NCI-H748 (cell line): ENCODE data around the gene TMC2.

ENCODE experiments used
- DNase-seq: peaks from one replicate; lab custom pipeline; 2025; ENCODE audit not compliant: unreplicated experiment; lab: John Stamatoyannopoulos, UW

TMC2 gene

DNA sequence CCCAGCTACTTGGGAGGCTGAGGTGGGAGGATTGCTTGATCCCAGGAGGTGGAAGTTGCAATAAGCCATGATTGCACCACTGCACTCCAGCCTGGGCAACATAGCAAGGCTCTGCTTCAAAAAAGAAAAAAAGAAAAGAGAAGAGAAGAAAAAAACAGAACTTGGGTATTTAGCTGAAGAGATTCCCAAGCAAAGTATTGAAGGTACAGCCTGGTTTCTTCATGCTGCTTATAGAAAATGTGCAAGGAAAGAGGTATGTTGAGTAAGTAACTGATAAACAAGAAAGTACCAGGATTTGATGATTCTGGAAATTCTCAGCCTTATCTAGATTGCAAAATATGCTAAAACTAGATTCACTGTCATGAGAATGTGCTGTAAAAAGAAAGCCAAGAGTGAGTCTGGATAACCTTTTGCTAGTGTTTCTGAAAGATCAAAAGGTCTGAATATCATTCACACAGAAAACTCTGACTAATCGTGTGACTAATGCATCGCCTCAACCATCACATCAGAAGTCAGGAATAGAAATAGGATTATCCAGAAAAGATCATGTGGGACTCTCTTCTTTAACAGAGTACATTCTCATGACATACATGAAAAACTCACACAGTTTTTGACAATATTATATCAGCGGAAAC, 83.7 kb downstream of the TMC2 start:
- DNase-seq, result no peak

DNA sequence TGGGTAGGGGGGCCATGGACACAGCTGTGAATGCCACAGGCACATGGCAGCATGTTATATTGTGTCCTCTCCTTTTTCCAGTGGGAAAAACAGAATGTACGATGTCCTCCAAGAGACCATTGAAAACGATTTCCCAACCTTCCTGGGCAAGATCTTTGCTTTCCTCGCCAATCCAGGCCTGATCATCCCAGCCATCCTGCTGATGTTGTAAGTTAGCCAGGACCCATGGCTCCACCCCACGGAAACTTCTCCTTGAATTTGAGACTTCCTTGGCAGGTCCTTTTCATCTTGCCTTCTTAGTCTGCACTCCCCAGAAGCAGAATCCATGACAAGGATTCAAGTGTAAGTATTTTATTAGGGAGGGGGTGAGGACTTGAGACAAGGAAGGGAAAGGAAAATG, 87.8 kb downstream of the TMC2 start:
- no peak for DNase-seq

DNA sequence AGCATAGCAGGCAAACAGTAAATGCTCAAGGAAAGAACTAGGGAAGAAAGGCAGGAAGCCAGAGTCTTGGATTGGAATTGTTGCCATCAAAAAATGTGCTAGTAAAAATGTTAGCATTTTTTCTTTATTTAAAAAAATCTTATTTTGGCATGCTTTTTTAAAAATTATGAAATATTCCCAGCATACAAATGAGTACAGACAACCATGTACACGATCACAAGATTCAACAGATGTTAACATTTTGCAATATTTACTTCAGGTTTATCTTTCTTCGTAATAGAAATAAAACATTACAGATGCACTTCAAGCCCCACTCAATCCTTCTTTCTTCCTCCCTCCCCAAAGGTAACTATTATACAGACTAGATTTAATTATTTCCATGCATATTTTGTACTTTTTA, 88.7 kb downstream of the TMC2 start:
- no peak for DNase-seq

DNA sequence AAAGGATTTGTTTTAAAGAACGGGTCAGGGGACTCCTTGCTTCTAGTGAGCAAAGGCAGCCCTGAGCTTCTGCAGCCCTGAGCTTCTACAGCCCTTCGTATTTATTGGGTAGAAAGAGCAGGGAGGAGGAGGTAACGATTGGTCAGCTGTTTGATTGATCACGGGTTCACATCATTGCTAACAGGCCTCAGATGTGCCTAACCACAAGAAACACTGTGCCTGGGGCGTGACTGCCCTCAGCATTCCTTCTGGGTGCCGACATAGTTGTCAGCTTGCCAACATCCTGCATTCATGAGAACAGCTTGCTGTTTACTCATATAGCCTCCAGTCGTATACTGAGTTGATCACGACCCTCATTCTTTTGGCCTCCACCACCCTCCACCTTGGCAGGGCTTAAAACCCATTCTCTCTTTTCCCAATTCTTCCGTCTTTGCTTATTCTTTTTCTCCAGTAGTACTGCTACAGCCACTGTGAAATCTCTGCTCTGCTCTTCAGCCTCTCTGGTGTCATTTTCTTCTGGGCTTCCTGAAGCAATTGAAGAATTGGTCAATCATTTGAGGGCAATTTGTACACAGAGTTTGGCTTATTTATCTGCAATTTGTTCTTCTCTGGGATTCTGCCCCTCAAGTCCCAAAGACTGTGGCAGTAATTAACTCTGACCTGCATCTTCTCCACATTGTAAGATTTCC, 90.6 kb downstream of the TMC2 start:
- DNase-seq, result peak; percentile 41

DNA sequence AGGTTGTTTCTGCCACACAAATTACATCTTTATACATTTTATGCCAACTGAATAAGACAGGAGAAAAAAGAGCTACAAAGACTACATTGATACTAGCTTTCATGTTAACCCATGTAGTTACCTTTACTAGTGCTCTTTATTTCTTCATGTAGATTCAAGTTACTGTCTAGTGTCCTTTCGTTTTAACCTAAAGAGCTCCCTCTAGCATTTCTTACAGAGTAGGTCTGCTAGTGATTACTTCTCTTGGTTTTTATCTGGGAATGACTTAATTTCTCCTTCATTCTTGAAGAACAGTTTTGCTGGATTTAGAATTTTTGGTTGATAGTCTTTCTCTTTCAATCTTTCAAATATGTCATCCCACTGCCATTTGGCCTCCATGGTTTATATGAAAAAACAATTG, 94.9 kb downstream of the TMC2 start:
- DNase-seq, result peak; percentile 20

DNA sequence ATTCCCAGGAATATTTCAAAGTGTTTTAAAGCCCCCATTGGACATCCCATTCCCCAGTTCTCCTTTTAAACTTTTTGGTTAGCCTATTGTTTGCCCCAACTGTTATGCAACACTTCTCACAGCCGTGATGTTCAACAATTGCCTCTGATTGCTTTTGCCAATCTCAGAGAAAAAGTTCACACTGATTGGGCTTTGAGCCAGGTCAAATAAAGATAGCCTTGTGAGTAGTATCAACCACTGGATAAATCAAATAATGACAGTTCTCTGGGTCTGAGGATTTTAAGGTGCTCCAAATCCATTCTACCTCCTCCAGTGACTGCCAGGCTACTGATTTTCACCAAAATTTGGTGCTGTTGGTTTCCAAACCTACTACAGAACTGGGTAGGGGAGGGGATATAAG, 97.0 kb downstream of the TMC2 start:
- no peak for DNase-seq

DNA sequence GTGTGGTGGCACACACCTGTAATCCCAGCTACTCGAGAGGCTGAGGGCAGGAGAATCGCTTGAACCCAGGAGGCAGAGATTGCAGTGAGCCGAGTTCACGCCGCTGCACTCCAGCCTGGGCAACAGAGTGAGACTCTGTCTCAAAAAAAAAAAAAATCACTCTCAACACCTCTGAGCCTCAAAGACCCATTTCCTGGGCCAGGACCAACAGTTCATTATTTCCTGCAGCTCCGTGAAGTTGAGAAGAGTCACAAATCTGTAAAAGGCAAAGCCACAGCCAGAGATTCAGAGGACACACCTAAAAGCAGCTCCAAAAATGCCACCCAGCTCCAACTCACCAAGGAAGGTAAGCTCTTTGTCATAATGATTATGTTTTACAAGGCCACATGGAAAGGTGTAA, 100.9 kb downstream of the TMC2 start:
- DNase-seq, result no peak

DNA sequence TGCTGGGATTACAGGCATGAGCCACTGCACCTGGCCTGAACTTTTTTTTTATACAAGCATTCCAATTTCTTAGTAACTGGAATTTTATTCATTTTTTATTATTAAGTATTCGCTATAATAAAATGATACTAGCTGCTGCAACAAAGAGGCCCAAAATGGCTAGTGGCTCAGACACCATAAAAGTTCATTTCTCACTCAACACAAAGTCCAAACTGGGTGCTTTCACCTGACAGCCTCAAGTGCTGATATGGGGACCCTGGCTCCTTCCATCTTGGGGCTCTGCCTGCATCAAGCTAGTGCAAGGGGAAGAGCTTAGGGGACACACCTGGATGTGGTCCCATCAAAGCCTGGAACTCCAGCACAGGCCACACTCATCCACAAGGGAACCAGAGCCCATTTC, 103.9 kb downstream of the TMC2 start:
- DNase-seq, result no peak

DNA sequence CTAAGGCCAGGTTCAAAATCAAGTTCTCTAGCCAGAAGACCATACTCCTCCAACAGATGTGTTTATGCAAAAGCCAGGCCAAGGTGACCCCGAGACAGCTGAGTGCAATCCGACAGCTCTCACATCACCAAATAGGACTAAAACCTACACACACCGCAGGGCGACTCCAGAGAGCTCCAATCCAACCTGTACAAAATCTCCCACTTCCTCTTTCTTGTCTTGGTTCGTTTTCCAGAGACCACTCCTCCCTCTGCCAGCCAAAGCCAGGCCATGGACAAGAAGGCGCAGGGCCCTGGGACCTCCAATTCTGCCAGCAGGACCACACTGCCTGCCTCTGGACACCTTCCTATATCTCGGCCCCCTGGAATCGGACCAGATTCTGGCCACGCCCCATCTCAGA, 104.5 kb downstream of the TMC2 start:
- DNase-seq, result no peak

DNA sequence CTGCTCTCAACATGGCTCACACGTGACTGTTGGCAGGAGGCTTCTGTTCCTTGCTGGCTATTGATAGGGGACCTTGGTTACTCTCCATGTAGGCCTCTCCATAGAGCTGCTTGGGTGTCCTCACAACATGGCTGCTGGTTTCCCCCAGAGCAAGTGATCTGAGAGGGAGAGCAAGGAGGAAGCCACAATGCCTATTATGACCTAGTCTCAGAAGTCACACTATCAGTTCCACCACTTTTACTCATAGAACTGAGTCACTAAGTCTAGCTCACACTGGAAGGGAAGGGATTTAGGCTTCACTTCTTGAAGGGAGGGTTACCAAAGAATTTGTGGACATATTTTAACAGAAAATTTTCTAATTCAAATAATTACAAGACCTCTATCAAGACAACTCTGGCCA, 107.3 kb downstream of the TMC2 start:
- no peak for DNase-seq

DNA sequence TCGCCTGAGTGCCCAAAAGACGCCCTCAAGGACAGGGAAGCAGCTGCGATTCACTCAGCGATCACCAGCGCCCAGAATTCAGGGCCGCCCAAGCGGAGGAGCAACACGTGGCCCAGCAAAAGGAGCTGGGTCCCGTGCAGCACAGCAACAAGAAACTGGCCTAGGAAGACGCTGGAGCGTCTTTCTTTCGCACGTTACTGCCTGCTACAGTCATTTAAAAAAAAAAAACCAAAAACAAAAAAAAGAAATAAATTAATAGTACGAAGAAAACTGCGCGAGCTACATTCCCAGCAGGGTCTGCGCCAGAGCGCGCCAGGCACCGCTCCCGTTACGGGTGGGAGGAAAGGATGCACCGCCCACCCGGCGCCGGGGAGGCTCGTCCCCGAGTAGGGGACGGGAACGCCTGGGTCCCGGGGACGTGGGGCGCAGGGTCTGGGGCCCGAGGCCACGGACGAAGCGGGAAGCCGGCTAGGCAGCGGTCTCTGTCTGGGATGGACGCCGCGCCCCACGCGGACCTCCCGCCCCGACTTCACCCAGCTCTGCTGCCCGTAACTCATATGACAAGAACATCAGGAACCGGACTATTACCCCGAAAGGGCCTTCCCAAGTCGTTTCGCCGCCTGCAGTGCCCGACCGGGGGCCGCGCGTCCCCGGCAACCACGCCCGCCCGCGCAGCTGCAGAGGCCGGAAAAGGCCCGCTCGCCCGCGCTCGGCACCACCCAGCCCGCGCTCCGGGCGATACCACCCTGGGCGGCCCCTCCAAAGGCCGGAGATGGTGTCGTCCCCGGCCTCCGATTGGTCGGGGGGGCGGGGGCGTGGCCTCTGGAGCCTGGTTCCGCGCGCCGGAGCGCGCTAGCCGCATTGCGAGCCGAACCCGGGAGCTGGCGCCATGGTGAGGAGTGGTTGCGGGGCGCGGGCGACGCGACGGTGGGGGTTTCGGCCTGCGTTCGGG, 115.7 kb downstream of the TMC2 start, which contains the start of gene NOP56:
TSS of gene NOP56 (plus strand) at position 861 of the 952 bp plus-strand sequence. CDS start at position 890, 29 bp downstream.
- peak; percentile 98 for DNase-seq

DNA sequence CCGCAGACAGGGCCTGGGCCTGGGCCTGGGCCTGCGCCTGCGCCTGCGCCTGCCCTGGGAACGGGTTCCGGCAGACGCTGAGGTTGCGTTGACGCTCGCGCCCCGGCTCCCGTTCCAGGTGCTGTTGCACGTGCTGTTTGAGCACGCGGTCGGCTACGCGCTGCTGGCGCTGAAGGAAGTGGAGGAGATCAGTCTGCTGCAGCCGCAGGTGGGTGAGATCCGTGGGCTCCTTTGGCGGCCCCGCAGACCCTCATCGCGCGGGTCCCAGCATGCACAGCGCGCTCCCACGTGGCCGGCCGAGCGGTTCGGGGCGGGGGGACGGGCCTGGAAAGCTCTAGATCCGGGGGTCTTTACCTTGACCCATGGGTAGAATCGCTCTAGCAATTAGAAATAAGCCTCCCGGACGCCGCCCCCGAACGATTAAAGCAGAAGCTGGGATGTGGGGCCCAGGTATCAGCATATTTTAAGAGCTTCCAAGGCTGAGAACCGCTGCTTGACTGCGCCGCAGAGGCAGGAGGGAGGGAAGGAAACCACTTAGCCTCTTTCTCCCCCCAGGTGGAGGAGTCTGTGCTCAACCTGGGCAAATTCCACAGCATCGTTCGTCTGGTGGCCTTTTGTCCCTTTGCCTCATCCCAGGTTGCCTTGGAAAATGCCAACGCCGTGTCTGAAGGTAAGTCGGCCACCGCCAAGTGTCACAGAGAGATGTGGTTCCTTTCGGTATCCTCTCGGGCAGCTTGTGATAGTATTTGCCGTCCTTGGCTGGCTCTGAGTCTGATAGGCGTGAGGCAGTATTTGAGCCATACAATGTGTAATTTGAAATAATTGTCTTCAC, 116.6 kb downstream of the TMC2 start:
- DNase-seq, result peak; percentile 88

DNA sequence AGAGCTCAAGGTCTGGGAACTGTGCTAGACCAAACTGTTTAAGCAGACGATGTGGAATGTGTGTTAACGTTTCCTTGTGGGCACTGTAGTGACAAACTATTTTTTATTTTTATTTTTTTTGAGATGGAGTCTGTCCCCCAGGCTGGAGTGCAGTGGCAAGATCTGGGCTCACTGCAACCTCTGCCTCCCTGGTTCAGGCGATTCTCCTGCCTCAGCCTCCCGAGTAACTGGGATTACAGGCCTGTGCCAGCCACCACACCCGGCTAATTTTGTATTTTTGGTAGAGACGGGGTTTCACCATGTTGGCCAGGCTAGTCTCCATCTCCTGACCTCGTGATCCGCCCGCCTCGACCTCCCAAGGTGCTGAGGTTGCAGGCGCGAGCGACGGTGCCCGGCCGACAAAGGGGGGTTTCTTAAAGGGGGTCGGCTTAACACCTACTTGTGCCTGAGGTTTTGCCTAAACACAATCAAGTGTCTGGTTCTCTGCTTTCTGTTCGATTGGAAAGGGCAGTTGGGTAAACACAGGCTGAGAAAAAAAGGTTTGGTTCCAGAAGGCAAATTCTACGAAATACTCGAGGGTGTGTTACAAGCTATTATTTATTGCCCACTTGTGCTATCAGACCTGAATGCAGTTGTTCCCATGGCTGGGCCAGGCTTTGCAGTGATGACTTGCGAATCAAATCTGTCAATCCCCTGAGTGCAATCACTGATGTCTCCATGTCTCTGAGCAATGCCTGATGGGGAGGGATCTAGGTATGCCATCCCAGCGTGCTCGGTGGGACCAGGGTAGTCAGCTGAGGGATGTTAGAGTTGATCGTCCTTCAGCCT, 117.4 kb downstream of the TMC2 start:
- no peak for DNase-seq

DNA sequence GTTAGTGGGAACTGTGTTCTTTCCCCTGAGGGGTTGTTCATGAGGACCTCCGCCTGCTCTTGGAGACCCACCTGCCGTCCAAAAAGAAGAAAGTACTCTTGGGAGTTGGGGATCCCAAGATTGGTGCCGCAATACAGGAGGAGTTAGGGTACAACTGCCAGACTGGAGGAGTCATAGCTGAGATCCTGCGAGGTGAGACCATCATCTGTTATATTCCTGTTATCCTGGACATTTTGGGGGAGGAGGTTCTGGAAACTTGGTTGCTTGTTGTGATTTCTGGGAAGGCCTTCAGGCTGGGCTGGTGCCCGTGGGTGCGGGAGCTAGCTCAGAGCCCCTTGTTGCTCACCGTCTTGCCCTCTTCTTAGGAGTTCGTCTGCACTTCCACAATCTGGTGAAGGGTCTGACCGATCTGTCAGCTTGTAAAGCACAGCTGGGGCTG, 118.0 kb downstream of the TMC2 start:
- DNase-seq, result no peak

DNA sequence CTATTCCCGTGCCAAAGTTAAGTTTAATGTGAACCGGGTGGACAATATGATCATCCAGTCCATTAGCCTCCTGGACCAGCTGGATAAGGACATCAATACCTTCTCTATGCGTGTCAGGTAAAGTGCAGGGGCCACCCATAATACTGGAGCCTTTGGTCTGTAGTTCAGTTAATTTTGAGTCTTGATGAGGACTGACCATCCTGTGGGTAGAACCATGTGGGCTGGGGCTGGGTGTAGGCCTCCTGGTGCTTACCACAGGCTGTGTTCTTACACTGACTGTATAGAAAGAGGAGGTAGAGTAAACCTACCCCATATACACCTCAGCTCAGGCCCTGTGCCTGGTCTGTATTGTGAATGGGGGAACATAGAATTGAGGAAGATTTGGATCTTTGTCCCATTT, 118.5 kb downstream of the TMC2 start:
- no peak for DNase-seq

DNA sequence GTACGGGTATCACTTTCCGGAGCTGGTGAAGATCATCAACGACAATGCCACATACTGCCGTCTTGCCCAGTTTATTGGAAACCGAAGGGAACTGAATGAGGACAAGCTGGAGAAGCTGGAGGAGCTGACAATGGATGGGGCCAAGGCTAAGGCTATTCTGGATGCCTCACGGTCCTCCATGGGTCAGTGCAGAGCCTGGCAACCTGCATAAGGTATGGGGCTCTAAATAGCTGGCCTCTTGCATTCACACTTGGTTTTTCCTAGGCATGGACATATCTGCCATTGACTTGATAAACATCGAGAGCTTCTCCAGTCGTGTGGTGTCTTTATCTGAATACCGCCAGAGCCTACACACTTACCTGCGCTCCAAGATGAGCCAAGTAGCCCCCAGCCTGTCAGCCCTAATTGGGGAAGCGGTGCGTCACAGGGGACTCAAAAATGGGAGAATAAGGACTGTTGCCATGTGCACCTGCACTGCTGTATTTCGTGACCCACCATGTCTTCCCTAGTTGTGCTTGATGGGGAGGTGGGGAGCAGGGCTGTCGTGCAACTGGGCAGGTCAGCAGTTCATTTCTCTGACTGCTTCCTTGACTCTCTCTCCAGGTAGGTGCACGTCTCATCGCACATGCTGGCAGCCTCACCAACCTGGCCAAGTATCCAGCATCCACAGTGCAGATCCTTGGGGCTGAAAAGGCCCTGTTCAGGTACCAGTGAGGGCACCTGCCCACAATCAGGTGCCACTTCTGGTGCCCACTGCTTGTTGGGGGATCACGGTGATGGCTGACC, 119.2 kb downstream of the TMC2 start:
- DNase-seq, result no peak

DNA sequence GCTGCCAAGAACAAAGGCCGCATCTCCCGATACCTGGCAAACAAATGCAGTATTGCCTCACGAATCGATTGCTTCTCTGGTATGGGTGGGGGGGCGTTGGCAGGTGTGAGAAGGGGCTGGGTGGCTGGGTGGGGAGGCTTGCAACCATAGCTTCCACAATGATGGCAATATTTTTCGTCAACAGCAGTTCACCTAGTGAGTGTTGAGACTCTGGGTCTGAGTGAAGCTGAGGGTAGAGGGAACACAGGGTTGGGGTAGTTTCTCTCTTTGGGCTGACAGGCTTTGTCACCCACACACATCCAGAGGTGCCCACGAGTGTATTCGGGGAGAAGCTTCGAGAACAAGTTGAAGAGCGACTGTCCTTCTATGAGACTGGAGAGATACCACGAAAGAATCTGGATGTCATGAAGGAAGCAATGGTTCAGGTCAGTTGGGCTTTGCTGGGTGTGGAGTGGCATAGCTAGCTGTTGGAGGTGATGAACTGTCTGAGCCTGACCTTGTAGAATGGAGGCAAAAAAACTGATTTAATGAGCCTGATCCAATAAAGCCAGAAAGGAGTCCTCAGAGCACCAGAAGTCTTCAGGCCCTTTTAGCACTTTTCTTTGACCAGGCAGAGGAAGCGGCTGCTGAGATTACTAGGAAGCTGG, 120.2 kb downstream of the TMC2 start:
- no peak for DNase-seq

DNA sequence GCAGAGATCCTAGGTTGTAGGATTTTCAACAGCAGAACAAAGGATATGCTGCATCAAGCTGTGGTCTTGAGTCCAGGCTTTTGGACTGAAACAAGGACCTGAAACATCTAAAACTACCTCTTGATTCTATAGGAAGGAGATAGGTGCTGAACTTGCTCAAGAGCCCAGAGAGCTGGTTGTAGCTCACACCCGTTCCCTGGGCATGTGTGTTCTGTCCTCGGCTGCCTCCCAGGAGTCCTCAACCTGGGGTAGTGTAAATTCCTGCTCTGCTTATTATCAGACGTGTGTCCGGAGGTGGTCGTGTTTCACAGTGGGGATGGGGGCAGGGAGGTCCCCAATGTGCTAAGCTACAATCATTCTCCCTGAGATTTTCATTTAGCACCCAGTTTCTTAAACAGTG, 120.9 kb downstream of the TMC2 start:
- no peak for DNase-seq

DNA sequence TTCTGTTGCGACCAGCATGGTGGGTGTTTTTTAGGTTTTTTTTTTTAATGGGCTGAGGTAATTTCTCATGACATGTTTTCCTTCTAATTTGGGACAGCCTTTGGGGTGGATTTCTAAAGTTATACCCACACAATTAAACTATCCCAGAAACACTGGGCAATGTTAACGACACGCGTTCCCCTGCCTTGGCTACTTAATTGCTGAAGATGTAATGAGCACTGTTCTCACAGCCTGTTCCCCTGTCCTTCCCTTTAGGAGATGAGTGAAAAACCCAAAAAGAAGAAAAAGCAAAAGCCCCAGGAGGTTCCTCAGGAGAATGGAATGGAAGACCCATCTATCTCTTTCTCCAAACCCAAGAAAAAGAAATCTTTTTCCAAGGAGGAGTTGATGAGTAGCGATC, 121.3 kb downstream of the TMC2 start:
- no peak for DNase-seq
